B cell (primary cell): ENCODE results near the gene KLHL10.

Experiments
- EZH2 ChIP-seq: IDR thresholded peaks from 2 replicates; pipeline ENCODE4 v1.6.1; 2012; ENCODE audit warnings: borderline replicate concordance, low read depth, mild to moderate bottlenecking, moderate library complexity, low read length; ENCODE audit not compliant: insufficient read depth, poor library complexity, severe bottlenecking
- TF ChIP-seq, protein P1 (sequence below): fragments of 200-600 bp; IDR thresholded peaks from one replicate; pipeline ENCODE4 v1.8.0; 2022; ENCODE audit warnings: antibody characterized with exemption, mild to moderate bottlenecking

DNA sequence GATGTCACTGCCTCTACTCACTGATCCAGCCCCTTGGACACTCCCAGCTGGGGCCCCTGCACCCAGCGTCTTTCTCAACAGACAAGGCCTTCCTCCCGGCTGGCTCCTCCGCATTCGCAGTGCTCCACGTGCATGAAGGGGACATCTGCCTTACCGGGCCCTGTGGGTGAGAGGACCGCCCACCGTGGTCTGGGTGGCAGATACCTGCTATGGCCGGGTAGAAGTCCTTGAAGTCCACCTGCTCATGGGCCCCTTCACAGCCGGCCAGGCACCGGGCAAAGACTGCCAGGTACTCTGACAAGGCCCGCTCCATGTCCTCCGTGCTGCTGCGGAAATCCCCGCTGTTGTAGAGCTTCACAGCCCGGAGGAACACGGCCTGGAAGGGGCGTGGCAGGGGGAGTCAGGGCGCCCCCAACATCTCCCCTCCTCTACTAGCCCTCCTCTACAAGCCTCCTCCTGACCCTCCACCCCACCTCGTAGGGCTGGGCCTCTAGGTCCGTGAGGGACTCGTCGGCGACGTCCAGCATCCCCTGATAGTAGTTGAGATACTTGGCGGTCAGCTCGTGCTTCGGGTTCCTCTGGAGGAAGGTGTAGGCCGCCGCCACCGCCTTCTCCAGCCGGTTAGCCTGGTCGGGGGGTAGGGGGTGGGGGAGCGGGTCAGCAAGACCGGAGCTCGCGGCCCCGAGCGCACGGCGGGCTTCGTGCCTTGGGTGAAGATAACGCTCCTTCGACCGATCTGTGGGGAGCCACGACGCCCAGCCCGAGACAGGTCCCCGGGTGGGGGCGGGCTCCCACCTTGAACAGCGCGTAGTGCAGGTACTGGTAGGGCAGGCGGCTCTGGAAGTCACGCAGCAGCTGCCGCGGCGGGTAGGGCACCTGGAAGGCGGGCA, 26.7 kb upstream of the KLHL10 start:
- TF ChIP-seq, protein P1, sequence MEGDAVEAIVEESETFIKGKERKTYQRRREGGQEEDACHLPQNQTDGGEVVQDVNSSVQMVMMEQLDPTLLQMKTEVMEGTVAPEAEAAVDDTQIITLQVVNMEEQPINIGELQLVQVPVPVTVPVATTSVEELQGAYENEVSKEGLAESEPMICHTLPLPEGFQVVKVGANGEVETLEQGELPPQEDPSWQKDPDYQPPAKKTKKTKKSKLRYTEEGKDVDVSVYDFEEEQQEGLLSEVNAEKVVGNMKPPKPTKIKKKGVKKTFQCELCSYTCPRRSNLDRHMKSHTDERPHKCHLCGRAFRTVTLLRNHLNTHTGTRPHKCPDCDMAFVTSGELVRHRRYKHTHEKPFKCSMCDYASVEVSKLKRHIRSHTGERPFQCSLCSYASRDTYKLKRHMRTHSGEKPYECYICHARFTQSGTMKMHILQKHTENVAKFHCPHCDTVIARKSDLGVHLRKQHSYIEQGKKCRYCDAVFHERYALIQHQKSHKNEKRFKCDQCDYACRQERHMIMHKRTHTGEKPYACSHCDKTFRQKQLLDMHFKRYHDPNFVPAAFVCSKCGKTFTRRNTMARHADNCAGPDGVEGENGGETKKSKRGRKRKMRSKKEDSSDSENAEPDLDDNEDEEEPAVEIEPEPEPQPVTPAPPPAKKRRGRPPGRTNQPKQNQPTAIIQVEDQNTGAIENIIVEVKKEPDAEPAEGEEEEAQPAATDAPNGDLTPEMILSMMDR, result no peak
- TF ChIP-seq EZH2, result no peak
